H9 (cell line): ENCODE measurements around the gene TNFRSF19. TPM values are rescaled to one million over a fixed set of nuclear protein-coding genes. Genes with fewer than 3 reads are reported as not detected.

Experiments
- DNase-seq: peaks from one replicate; pipeline ENCODE4 v3.0.0-alpha.2; 2017
- H2AFZ ChIP-seq: one replicate; pipeline ENCODE4 v1.6.1; 2013; ENCODE audit warnings: mild to moderate bottlenecking, low read length, control low read depth, moderate library complexity
- H2AK5ac ChIP-seq: 2 replicates; pipeline ENCODE4 v1.6.1; 2013; ENCODE audit warnings: low read length, control low read depth, mixed read lengths; ENCODE audit not compliant: insufficient read length
- H2BK120ac ChIP-seq: one replicate; pipeline ENCODE4 v1.6.1; 2013; ENCODE audit warnings: low read depth, mild to moderate bottlenecking, low read length, control low read depth, inconsistent platforms; ENCODE audit not compliant: poor library complexity, severe bottlenecking
- H2BK12ac ChIP-seq: 2 replicates; pipeline ENCODE4 v1.6.1; 2013; ENCODE audit warnings: low read length, control low read depth, mixed read lengths, low read depth; ENCODE audit not compliant: insufficient read length
- H2BK15ac ChIP-seq: 2 replicates; pipeline ENCODE4 v1.6.1; 2013; ENCODE audit warnings: low read depth, low read length, control low read depth
- H2BK20ac ChIP-seq: one replicate; pipeline ENCODE4 v1.6.1; 2013; ENCODE audit warnings: low read depth, mild to moderate bottlenecking, low read length, control low read depth, inconsistent platforms; ENCODE audit not compliant: poor library complexity, severe bottlenecking
- H2BK5ac ChIP-seq: 2 replicates; pipeline ENCODE4 v1.6.1; 2013; ENCODE audit warnings: low read length, control low read depth, mixed read lengths; ENCODE audit not compliant: insufficient read length
- H3K14ac ChIP-seq: 2 replicates; pipeline ENCODE4 v1.6.1; 2013; ENCODE audit warnings: low read length, control low read depth; ENCODE audit not compliant: insufficient read depth
- H3K18ac ChIP-seq: 2 replicates; pipeline ENCODE4 v1.6.1; 2013; ENCODE audit warnings: low read depth, mild to moderate bottlenecking, mixed read lengths, low read length, control low read depth; ENCODE audit not compliant: insufficient read length
- H3K23ac ChIP-seq: 2 replicates; pipeline ENCODE4 v1.6.1; 2013; ENCODE audit warnings: low read length, control low read depth, mixed read lengths, low read depth; ENCODE audit not compliant: insufficient read length
- H3K23me2 ChIP-seq: 2 replicates; pipeline ENCODE4 v1.6.1; 2013; ENCODE audit warnings: low read depth, mild to moderate bottlenecking, mixed read lengths, low read length, control low read depth; ENCODE audit not compliant: insufficient read length, poor library complexity, severe bottlenecking
- H3K27ac ChIP-seq: 2 replicates; pipeline ENCODE4 v1.5.1; 2013; ENCODE audit warnings: low read length, control low read depth, mixed read lengths, low read depth; ENCODE audit not compliant: insufficient read length
- H3K27me3 ChIP-seq: 2 replicates; pipeline ENCODE4 v1.6.1; 2013; ENCODE audit warnings: low read length, control low read depth, inconsistent platforms; ENCODE audit not compliant: insufficient read depth
- H3K4ac ChIP-seq: 2 replicates; pipeline ENCODE4 v1.6.1; 2013; ENCODE audit warnings: low read depth, mild to moderate bottlenecking, control low read depth, inconsistent platforms, low read length, moderate library complexity
- H3K4me1 ChIP-seq: 2 replicates; pipeline ENCODE4 v1.6.1; 2013; ENCODE audit warnings: low read length, control low read depth, inconsistent platforms; ENCODE audit not compliant: insufficient read depth
- H3K4me2 ChIP-seq: 2 replicates; pipeline ENCODE4 v1.6.1; 2013; ENCODE audit warnings: low read length, control low read depth, mixed read lengths; ENCODE audit not compliant: insufficient read length, insufficient read depth
- H3K56ac ChIP-seq: 2 replicates; pipeline ENCODE4 v1.6.1; 2013; ENCODE audit warnings: low read depth, mild to moderate bottlenecking, mixed read lengths, low read length, control low read depth; ENCODE audit not compliant: insufficient read length
- H3K79me1 ChIP-seq: 2 replicates; pipeline ENCODE4 v1.6.1; 2013; ENCODE audit warnings: low read depth, mild to moderate bottlenecking, moderate library complexity, low read length, control low read depth, inconsistent platforms; ENCODE audit not compliant: insufficient read depth, poor library complexity, severe bottlenecking
- H3K79me2 ChIP-seq: 2 replicates; pipeline ENCODE4 v1.6.1; 2013; ENCODE audit warnings: low read length, control low read depth, inconsistent platforms; ENCODE audit not compliant: insufficient read depth
- H3K9ac ChIP-seq: 2 replicates; pipeline ENCODE4 v1.6.1; 2013; ENCODE audit warnings: low read length, control low read depth, mixed read lengths; ENCODE audit not compliant: insufficient read length; ENCODE audit errors: extremely low read depth
- H3K9me3 ChIP-seq: one replicate; pipeline ENCODE4 v1.6.1; 2013; ENCODE audit warnings: low read depth, low read length, inconsistent platforms; ENCODE audit not compliant: control insufficient read depth
- H3T11ph ChIP-seq: one replicate; pipeline ENCODE4 v1.6.1; 2013; ENCODE audit warnings: mild to moderate bottlenecking, low read length, control low read depth, inconsistent platforms
- H4K20me1 ChIP-seq: one replicate; pipeline ENCODE4 v1.6.1; 2013; ENCODE audit not compliant: control insufficient read depth, insufficient read length, insufficient read depth
- H4K5ac ChIP-seq: 2 replicates; pipeline ENCODE4 v1.6.1; 2013; ENCODE audit warnings: low read depth, mild to moderate bottlenecking, mixed read lengths, low read length, control low read depth; ENCODE audit not compliant: insufficient read length
- H4K8ac ChIP-seq: replicated peaks from 2 replicates; pipeline ENCODE4 v1.6.1; 2013; ENCODE audit warnings: low read length, control low read depth, mixed read lengths, low read depth; ENCODE audit not compliant: insufficient read length
- H4K91ac ChIP-seq: 2 replicates; pipeline ENCODE4 v1.6.1; 2013; ENCODE audit warnings: low read depth, mild to moderate bottlenecking, moderate library complexity, mixed read lengths, low read length, control low read depth; ENCODE audit not compliant: insufficient read length
- H3K27ac Mint-ChIP-seq, 3 experiments: 2 replicates in 2 of 3; 3 replicates in 1 of 3; pipeline ENCODE4 v1.8.0; 2020 to 2021; ENCODE audit warnings: mixed read lengths in 3 of 3, mild to moderate bottlenecking in 1 of 3, moderate library complexity in 1 of 3
- H3K27me3 Mint-ChIP-seq: 2 replicates; pipeline ENCODE4 v1.8.0; 2021; ENCODE audit warnings: low read depth, mild to moderate bottlenecking, moderate library complexity, mixed read lengths
- H3K36me3 Mint-ChIP-seq, 3 experiments: 2 replicates in 2 of 3; 3 replicates in 1 of 3; pipeline ENCODE4 v1.8.0; 2020 to 2021; ENCODE audit warnings: low read depth in 3 of 3, mixed read lengths in 3 of 3; ENCODE audit not compliant: insufficient read depth in 1 of 3
- H3K4me1 Mint-ChIP-seq, 2 experiments: 2 replicates each; pipeline ENCODE4 v1.8.0; 2020; ENCODE audit warnings: mixed read lengths in 2 of 2
- H3K4me3 Mint-ChIP-seq, 2 experiments: 2 replicates in 1 of 2; 3 replicates in 1 of 2; pipeline ENCODE4 v1.8.0; 2020 to 2021; ENCODE audit warnings: mild to moderate bottlenecking in 2 of 2, mixed read lengths in 2 of 2, moderate library complexity in 1 of 2
- H3K9me3 Mint-ChIP-seq, 2 experiments: 2 replicates in 1 of 2; 3 replicates in 1 of 2; pipeline ENCODE4 v1.8.0; 2020; ENCODE audit warnings: mild to moderate bottlenecking in 2 of 2, mixed read lengths in 2 of 2, moderate library complexity in 1 of 2
- CTCF ChIP-seq: fragments of 200-600 bp; sonication (generic); conservative IDR thresholded peaks from 3 replicates; pipeline ENCODE4 v1.8.0; 2021; ENCODE audit warnings: antibody characterized with exemption, mild to moderate bottlenecking
- WGBS: extraction: QIAGEN DNeasy Blood & Tissue Kit; methylation state at CpG from one replicate; pipeline ENCODE4 v1.1.7; 2013; ENCODE audit warnings: missing lambda C conversion rate, low lambda C conversion rate, mixed read lengths; ENCODE audit not compliant: insufficient read length; ENCODE audit errors: extremely low coverage; 5-methylcytosine and 5-hydroxymethylcytosine counted together
- total RNA-seq: library from RNA; stranded (reverse); gene quantifications from 2 replicates; pipeline ENCODE4 v1.2.1, GENCODE V29; 2021

The TNFRSF19 gene
- total RNA-seq, 1 experiment from 2014 or later = 2.7 TPM

GRCh38 chr13:23686948-23687347 is 116.7 kb downstream of the TNFRSF19 start:
- Histone ChIP-seq H3K56ac (no peak overlapping the region), H3K9me3 (no peaks in the 10 kb centered on the region), H2BK12ac (no peak overlapping the region), H2BK5ac (no peak overlapping the region), H3K4me2 (no peak overlapping the region), H4K91ac (no peak overlapping the region), H2AFZ (no peak overlapping the region), H3K79me2 (no peaks in the 10 kb centered on the region), H3K23me2 (no peaks in the 10 kb centered on the region), H3K27ac (no peak overlapping the region), H3K79me1 (no peaks in the 10 kb centered on the region), H3T11ph (no peak overlapping the region), H3K27me3 (no peaks in the 10 kb centered on the region), H3K18ac (no peak overlapping the region), H2BK15ac (no peak overlapping the region), H2BK20ac (no peak overlapping the region), H3K14ac (no peak overlapping the region), H3K4ac (no peak overlapping the region), H2BK120ac (no peak overlapping the region), H3K23ac (no peak overlapping the region), H4K20me1 (no peaks in the 10 kb centered on the region), H4K5ac (no peak overlapping the region), H4K8ac (no peak overlapping the region), H3K9ac (no peak overlapping the region), H3K4me1 (no peaks in the 10 kb centered on the region), H2AK5ac (no peak overlapping the region)
- Mint-ChIP-seq H3K27me3 (no peaks in the 10 kb centered on the region), H3K4me3 (no peak overlapping the region), H3K27ac (no peak overlapping the region), H3K4me1 (no peaks in the 10 kb centered on the region), H3K36me3 (peaks cover 3 to 20% (median 14%) of the 10 kb centered on the region in 3 experiments; a peak in 5 of 7 replicates), H3K9me3 (peaks cover 22 to 30% of the 10 kb centered on the region in 2 experiments)
- DNase-seq = no peak
- TF ChIP-seq CTCF = no peak
- WGBS = no CpG with 5 or more reads among the region's 3 CpGs
